K562 (cell line): Measurements from ENCODE around the gene CAV1. TPM values are rescaled to one million over a fixed set of nuclear protein-coding genes. Genes with fewer than 3 reads are reported as not detected.

Experiments used
- ATAC-seq: fragments of 200-7000 bp; cut with Tn5 transposase; 3 replicates; pipeline ENCODE4 v1.9.1; 2020; ENCODE audit warnings: moderate library complexity
- BruUV-seq: library from RNA; stranded (reverse); fragments of 400-500 nt; replicated peaks from 2 replicates; lab custom pipeline; 2021; lab: Mats Ljungman, UMichigan
- CTCF ChIA-PET: fragments of 300-600 bp; formaldehyde crosslinking; extraction: SDS; loops from one replicate; lab custom pipeline; 2021; ENCODE audit warnings: low intra/inter-chr PET ratio; lab: Yijun Ruan, JAX
- POLR2A ChIA-PET: fragments of 300-600, 350-650 bp; sonication (Branson Sonifier 250); formaldehyde crosslinking; extraction: SDS; loops from one replicate; lab custom pipeline; 2021; ENCODE audit warnings: antibody characterized with exemption, inconsistent platforms; lab: Yijun Ruan, JAX
- DNase-seq, 4 experiments: peaks; one replicate each; pipeline versions ENCODE4 v3.0.0 to v3.0.0-alpha.2; 2011 to 2018; ENCODE audit warnings: low spot score in 3 of 4, mixed read lengths in 3 of 4; ENCODE audit errors: extremely low read depth in 1 of 4
- FAIRE-seq: peaks from 2 replicates; lab custom pipeline; 2011; peaks lifted over from hg19 to GRCh38; lab: Jason Lieb, UNC
- H2AFZ ChIP-seq: 2 replicates; pipeline ENCODE4 v1.6.0; 2011; ENCODE audit warnings: low read depth, low read length, control low read depth, inconsistent platforms
- H3K27ac ChIP-seq: fragments of 200-600 bp; 3 replicates; pipeline ENCODE4 v1.8.0; 2011; ENCODE audit warnings: low read depth, mild to moderate bottlenecking, control low read depth, inconsistent platforms, low read length, moderate library complexity, mixed read lengths; ENCODE audit errors: extremely low read depth
- H3K27me3 ChIP-seq, 2 experiments: fragments of 300-600 bp in 1 of 2; 2 replicates in 1 of 2; 3 replicates in 1 of 2; pipeline versions ENCODE4 v1.6.0 to v1.8.0; 2011; ENCODE audit warnings: inconsistent platforms in 2 of 2, low read length in 2 of 2, mild to moderate bottlenecking in 1 of 2, mixed read lengths in 1 of 2, moderate library complexity in 1 of 2; ENCODE audit not compliant: control insufficient read depth in 2 of 2, insufficient read depth in 2 of 2
- H3K36me3 ChIP-seq: fragments of 300-600 bp; 3 replicates; pipeline ENCODE4 v1.8.0; 2011; ENCODE audit warnings: mild to moderate bottlenecking, low read length, inconsistent platforms; ENCODE audit not compliant: control insufficient read depth, insufficient read depth
- H3K4me1 ChIP-seq, 2 experiments: fragments of 200-600 bp in 1 of 2; replicated peaks in 1 of 2; 2 replicates in 1 of 2; 3 replicates in 1 of 2; pipeline versions ENCODE4 v1.5.1 to v1.8.0; 2011; ENCODE audit warnings: inconsistent platforms in 2 of 2, low read length in 2 of 2, mild to moderate bottlenecking in 1 of 2, mixed read lengths in 1 of 2, moderate library complexity in 1 of 2; ENCODE audit not compliant: control insufficient read depth in 2 of 2, insufficient read depth in 2 of 2
- H3K4me2 ChIP-seq: 2 replicates; pipeline ENCODE4 v1.6.1; 2011; ENCODE audit warnings: low read length, control low read depth, inconsistent platforms, mixed read lengths; ENCODE audit not compliant: insufficient read depth
- H3K4me3 ChIP-seq: fragments of 200-600 bp; sonication (generic), shearing (Covaris generic); 2 replicates; pipeline ENCODE4 v1.5.1; 2016; ENCODE audit warnings: control low read depth, inconsistent platforms
- H3K79me2 ChIP-seq: fragments of 200-600 bp; 3 replicates; pipeline ENCODE4 v1.8.0; 2011; ENCODE audit warnings: low read length, inconsistent platforms; ENCODE audit not compliant: control insufficient read depth, insufficient read depth
- H3K9ac ChIP-seq, 2 experiments: 2 replicates each; pipeline versions ENCODE4 v1.6.0 to v1.6.1; 2011; ENCODE audit warnings: low read depth in 2 of 2, low read length in 2 of 2, control low read depth in 1 of 2, inconsistent platforms in 1 of 2, mild to moderate bottlenecking in 1 of 2, mixed read lengths in 1 of 2; ENCODE audit not compliant: insufficient read depth in 1 of 2
- H3K9me1 ChIP-seq: one replicate; pipeline ENCODE4 v1.6.0; 2011; ENCODE audit warnings: inconsistent platforms, mild to moderate bottlenecking, low read length, moderate library complexity; ENCODE audit not compliant: control insufficient read depth, insufficient read depth
- H3K9me3 ChIP-seq: replicated peaks from 2 replicates; pipeline ENCODE4 v1.5.1; 2011; ENCODE audit warnings: low read depth, low read length, inconsistent platforms; ENCODE audit not compliant: control insufficient read depth, insufficient read depth
- H4K20me1 ChIP-seq: replicated peaks from 2 replicates; pipeline ENCODE4 v1.6.1; 2011; ENCODE audit warnings: low read length, inconsistent platforms, mixed read lengths; ENCODE audit not compliant: control insufficient read depth, insufficient read depth
- GATAD2B ChIP-seq: fragments of 450-650 bp; IDR thresholded peaks from 2 replicates; pipeline ENCODE4 v1.6.1; 2017; ENCODE audit warnings: mild to moderate bottlenecking, borderline replicate concordance
- POLR2H ChIP-seq: IDR thresholded peaks from 2 replicates; pipeline ENCODE4 v1.6.1; 2016; ENCODE audit warnings: missing genetic modification characterization, low read depth, mild to moderate bottlenecking, control low read depth, missing compliant biosample characterization, moderate library complexity
- TARDBP ChIP-seq: fragments of 450-650 bp; IDR thresholded peaks from 2 replicates; pipeline ENCODE4 v1.6.1; 2016
- WGBS: fragments of 100-300 bp; shearing (Covaris generic); methylation state at CpG from one replicate; pipeline ENCODE4 v1.1.6; 2016; ENCODE audit warnings: low coverage, mixed read lengths; ENCODE audit not compliant: insufficient coverage; ENCODE audit errors: missing lambda C conversion rate; 5-methylcytosine and 5-hydroxymethylcytosine counted together
- in situ Hi-C: fragments of 300-500 bp; cut with MboI; formaldehyde crosslinking; loops from 4 replicates; pipeline ENCODE4 v1.15.0; 2018; ENCODE audit warnings: inconsistent platforms, mixed read lengths
- intact Hi-C: fragments of 100-400 bp; cut with micrococcal nuclease; formaldehyde crosslinking; loops from 2 replicates; pipeline ENCODE4 v1.14.2; 2022
- polyA plus RNA-seq, 8 experiments: library from polyadenylated mRNA; depleted of rRNA in 4 of 8; stranded (reverse) in 5 of 8; unstranded in 3 of 8; fragments of >200 nt; fragmentation: Nextera tagmentation in 2 of 8; fragmentation: Illumina TruSeq in 1 of 8; extraction: Ambion mirVana in 2 of 8; extraction: Trizol in 1 of 8; gene quantifications; 2 replicates each; pipeline versions ENCODE4 v1.2.1 to v1.2.3, GENCODE V29; 2011 to 2014; ENCODE audit warnings: inconsistent platforms in 1 of 8, missing spikeins in 1 of 8
- total RNA-seq, 7 experiments: library from RNA; depleted of rRNA in 6 of 7; stranded (reverse); fragments of >200 nt in 6 of 7; fragmentation: Illumina TruSeq in 2 of 7; extraction: Trizol in 2 of 7; gene quantifications; 2 replicates each; pipeline versions ENCODE4 v1.2.1 to v1.2.3, GENCODE V29; 2011 to 2021; ENCODE audit warnings: low replicate concordance in 1 of 7
- TF ChIP-seq, protein P1 (sequence below): fragments of 250-450 bp; sonication (Bioruptor Pico); IDR thresholded peaks from 2 replicates; pipeline ENCODE4 v1.5.0; 2020; ENCODE audit warnings: mild to moderate bottlenecking

The CAV1 gene
- total and polyA plus RNA-seq, 9 of the 15 experiments (the other 6 are each of a cell fraction or from before 2014, with no cell fraction given): 0.08 to 1.5 (median 0.63) TPM

DNA sequence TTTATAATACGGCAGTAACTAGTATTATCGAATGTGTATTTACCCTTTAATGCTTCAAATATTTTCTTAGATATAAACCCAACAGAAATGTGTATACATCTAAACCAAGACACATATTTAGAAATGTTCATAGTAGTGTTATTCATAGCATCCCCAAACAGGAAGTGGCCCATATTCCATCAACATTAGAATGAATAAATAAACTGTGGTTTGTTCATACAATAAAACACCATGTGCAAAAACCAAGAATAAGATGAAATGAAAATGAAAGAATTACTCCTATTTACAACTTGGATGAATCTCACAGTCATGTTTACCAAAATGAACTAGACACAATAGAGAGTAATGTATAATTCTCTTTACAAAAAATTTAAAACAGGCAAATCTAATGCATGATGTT lies 34.5 kb upstream of the CAV1 start:
- Histone ChIP-seq H3K4me1 (peaks cover 16 to 34% of the 10 kb centered on the region in 2 experiments; a peak in 4 of 5 replicates), H3K79me2 (no peaks in the 10 kb centered on the region), H3K4me2 (no peak overlapping the region), H3K27ac (no peak overlapping the region), H3K9me1 (no peaks in the 10 kb centered on the region), H3K36me3 (no peaks in the 10 kb centered on the region), H3K27me3 (no peaks in the 10 kb centered on the region), H2AFZ (peak overlapping the region; percentile 85; the same call in 1 of the 2 replicates), H3K9ac (no peak overlapping the region), H3K9me3 (no peaks in the 10 kb centered on the region), H4K20me1 (no peaks in the 10 kb centered on the region), H3K4me3 (no peak overlapping the region)
- WGBS: 73% methylated on average over 2 of the region's 2 CpGs
- ChIA-PET CTCF (no interaction called here), POLR2A (no interaction called here)
- DNase-seq (no peak), FAIRE-seq (peak; percentile 23), ATAC-seq (no peak)
- intact Hi-C loops (no loop called here), in situ Hi-C loops (no loop called here)
- no TSS peak for BruUV-seq
- TF ChIP-seq GATAD2B (0 out of 2 replicates have a peak, but pooled peaks have one; percentile 32), POLR2H (tag) (0 out of 2 replicates have a peak, but pooled peaks have one; percentile 46), TARDBP (no peak)
- TF ChIP-seq, protein P1, sequence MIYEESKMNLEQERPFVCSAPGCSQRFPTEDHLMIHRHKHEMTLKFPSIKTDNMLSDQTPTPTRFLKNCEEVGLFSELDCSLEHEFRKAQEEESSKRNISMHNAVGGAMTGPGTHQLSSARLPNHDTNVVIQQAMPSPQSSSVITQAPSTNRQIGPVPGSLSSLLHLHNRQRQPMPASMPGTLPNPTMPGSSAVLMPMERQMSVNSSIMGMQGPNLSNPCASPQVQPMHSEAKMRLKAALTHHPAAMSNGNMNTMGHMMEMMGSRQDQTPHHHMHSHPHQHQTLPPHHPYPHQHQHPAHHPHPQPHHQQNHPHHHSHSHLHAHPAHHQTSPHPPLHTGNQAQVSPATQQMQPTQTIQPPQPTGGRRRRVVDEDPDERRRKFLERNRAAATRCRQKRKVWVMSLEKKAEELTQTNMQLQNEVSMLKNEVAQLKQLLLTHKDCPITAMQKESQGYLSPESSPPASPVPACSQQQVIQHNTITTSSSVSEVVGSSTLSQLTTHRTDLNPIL (CRISPR knock-in tag): no peak
